Endothelial cell of umbilical vein (primary cell): ENCODE data around the gene PCBD1. TPM values are rescaled to one million over a fixed set of nuclear protein-coding genes. Genes with fewer than 3 reads are reported as not detected.

ENCODE experiments used
- BruUV-seq: library from RNA; stranded (reverse); fragments of 400-500 nt; replicated peaks from 2 replicates; lab custom pipeline; 2021; lab: Mats Ljungman, UMichigan
- CTCF ChIA-PET: fragments of 300-600, 350-600 bp; sonication (Branson Sonifier 250); formaldehyde crosslinking; loops from one replicate; lab custom pipeline; 2021; ENCODE audit warnings: antibody characterized with exemption, inconsistent platforms; lab: Charles Lee
- POLR2A ChIA-PET: fragments of 300-600, 350-600 bp; sonication (Branson Sonifier 250); formaldehyde crosslinking; loops from one replicate; lab custom pipeline; 2021; ENCODE audit warnings: antibody characterized with exemption, inconsistent platforms; lab: Charles Lee
- DNase-seq: peaks from one replicate; pipeline ENCODE4 v3.0.0-alpha.2; 2011; ENCODE audit warnings: low read depth, low spot score
- FAIRE-seq: peaks from 2 replicates; lab custom pipeline; 2011; peaks lifted over from hg19 to GRCh38; lab: Jason Lieb, UNC
- H2AFZ ChIP-seq: 2 replicates; pipeline ENCODE4 v1.6.0; 2012; ENCODE audit warnings: low read depth, low read length, control low read depth, inconsistent platforms
- H3K27ac ChIP-seq: 2 replicates; pipeline ENCODE4 v1.5.1; 2011; ENCODE audit warnings: low read depth, mild to moderate bottlenecking, control low read depth, low read length, moderate library complexity; ENCODE audit not compliant: insufficient read depth
- H3K27me3 ChIP-seq, 2 experiments: 2 replicates each; pipeline versions ENCODE4 v1.6.0 to v1.6.1; 2011; ENCODE audit warnings: low read length in 2 of 2, mixed read lengths in 1 of 2; ENCODE audit not compliant: control insufficient read depth in 2 of 2, insufficient read depth in 2 of 2
- H3K36me3 ChIP-seq, 2 experiments: 2 replicates in 1 of 2; 3 replicates in 1 of 2; pipeline ENCODE4 v1.5.1; 2011; ENCODE audit warnings: low read length in 2 of 2, mild to moderate bottlenecking in 1 of 2, moderate library complexity in 1 of 2; ENCODE audit not compliant: control insufficient read depth in 2 of 2, insufficient read depth in 2 of 2; ENCODE audit errors: extremely low read depth in 1 of 2
- H3K4me1 ChIP-seq: 3 replicates; pipeline ENCODE4 v1.5.1; 2011; ENCODE audit warnings: mild to moderate bottlenecking, low read length; ENCODE audit not compliant: control insufficient read depth, insufficient read depth; ENCODE audit errors: extremely low read depth
- H3K4me2 ChIP-seq: 2 replicates; pipeline ENCODE4 v1.6.1; 2011; ENCODE audit warnings: low read length, control low read depth, mixed read lengths; ENCODE audit not compliant: insufficient read depth
- H3K4me3 ChIP-seq, 3 experiments: fragments of 200-600 bp in 1 of 3; sonication (generic), shearing (Covaris generic) in 1 of 3; replicated peaks in 1 of 3; 2 replicates each; pipeline ENCODE4 v1.5.1; 2011 to 2016; ENCODE audit warnings: control low read depth in 3 of 3, low read length in 3 of 3, mild to moderate bottlenecking in 2 of 3, inconsistent platforms in 1 of 3, low read depth in 1 of 3, moderate library complexity in 1 of 3; ENCODE audit not compliant: insufficient read depth in 1 of 3
- H3K79me2 ChIP-seq: 2 replicates; pipeline ENCODE4 v1.6.0; 2012; ENCODE audit warnings: low read length, inconsistent platforms; ENCODE audit not compliant: control insufficient read depth, insufficient read depth
- H3K9ac ChIP-seq: replicated peaks from 2 replicates; pipeline ENCODE3; 2011; ENCODE audit warnings: low read length, control low read depth; ENCODE audit not compliant: insufficient read depth; ENCODE audit errors: extremely low read depth
- H3K9me1 ChIP-seq: replicated peaks from 3 replicates; pipeline ENCODE4 v1.6.0; 2011; ENCODE audit warnings: mild to moderate bottlenecking, low read length; ENCODE audit not compliant: control insufficient read depth, insufficient read depth; ENCODE audit errors: extremely low read depth
- H3K9me3 ChIP-seq: replicated peaks from 2 replicates; pipeline ENCODE4 v1.5.1; 2012; ENCODE audit warnings: low read length, inconsistent platforms; ENCODE audit not compliant: control insufficient read depth, insufficient read depth
- H4K20me1 ChIP-seq: replicated peaks from 2 replicates; pipeline ENCODE3; 2011; ENCODE audit warnings: mild to moderate bottlenecking, low read length; ENCODE audit not compliant: control insufficient read depth, insufficient read depth; ENCODE audit errors: extremely low read depth
- EZH2 ChIP-seq: IDR thresholded peaks from 2 replicates; pipeline ENCODE4 v1.6.1; 2012; ENCODE audit warnings: borderline replicate concordance, low read depth, mild to moderate bottlenecking, moderate library complexity, low read length, inconsistent platforms; ENCODE audit not compliant: severe bottlenecking
- FOS ChIP-seq: IDR thresholded peaks from 2 replicates; pipeline ENCODE4 v1.6.1; 2011; ENCODE audit warnings: mild to moderate bottlenecking, low read length, moderate library complexity, borderline replicate concordance; ENCODE audit not compliant: insufficient read depth
- GATA2 ChIP-seq: IDR thresholded peaks from 2 replicates; pipeline ENCODE4 v1.7.0; 2011; ENCODE audit warnings: low read depth, mild to moderate bottlenecking, moderate library complexity, mixed read lengths, low read length; ENCODE audit not compliant: insufficient read length, insufficient read depth
- JUN ChIP-seq: IDR thresholded peaks from 2 replicates; pipeline ENCODE4 v1.6.1; 2011; ENCODE audit warnings: borderline replicate concordance, low read depth; ENCODE audit not compliant: insufficient read length, insufficient read depth
- MYC ChIP-seq: IDR thresholded peaks from one replicate; pipeline ENCODE4 v1.6.1; 2011; ENCODE audit warnings: mild to moderate bottlenecking, low read depth, low read length
- POLR2A ChIP-seq: IDR thresholded peaks from 2 replicates; pipeline ENCODE4 v1.6.1; 2012; ENCODE audit warnings: low read depth, mild to moderate bottlenecking, control low read depth, low read length
- POLR2AphosphoS5 ChIP-seq: IDR thresholded peaks from 2 replicates; pipeline ENCODE4 v1.6.1; 2012; ENCODE audit warnings: low read depth, mild to moderate bottlenecking, control low read depth, low read length, moderate library complexity; ENCODE audit not compliant: insufficient read depth
- dilution Hi-C: fragments of 300-500 bp; cut with MboI; formaldehyde crosslinking; loops from one replicate; pipeline ENCODE4 v1.15.0; 2019; ENCODE audit warnings: low sequenced_read_pairs; ENCODE audit not compliant: extremely low pct_ligation_motif_present
- intact Hi-C: fragments of 100-400 bp; cut with micrococcal nuclease; formaldehyde crosslinking; loops from one replicate; pipeline ENCODE4 v1.10.0; 2022
- polyA plus RNA-seq, 4 experiments: library from polyadenylated mRNA; depleted of rRNA in 3 of 4; stranded (reverse) in 3 of 4; unstranded in 1 of 4; fragments of >200 nt; gene quantifications; 2 replicates each; pipeline versions ENCODE4 v1.2.1 to v1.2.3, GENCODE V29; 2011 to 2012; ENCODE audit warnings: missing spikeins in 1 of 4
- total RNA-seq: library from RNA; stranded (reverse); gene quantifications from 2 replicates; pipeline ENCODE4 v1.2.3, GENCODE V29; 2021
- TF ChIP-seq, protein P1 (sequence below), 2 donors: IDR thresholded peaks; 1 replicate in 1 of 2; 2 replicates in 1 of 2; pipeline ENCODE4 v1.5.1; 2011; ENCODE audit warnings: low read length in 2 of 2, mild to moderate bottlenecking in 2 of 2, moderate library complexity in 2 of 2, control low read depth in 1 of 2, inconsistent platforms in 1 of 2, low read depth in 1 of 2; ENCODE audit not compliant: insufficient read depth in 1 of 2; ENCODE audit errors: extremely low read depth in 1 of 2
- TF ChIP-seq, protein P2 (sequence below): IDR thresholded peaks from 2 replicates; pipeline ENCODE4 v1.6.1; 2011; ENCODE audit not compliant: insufficient read depth, insufficient read length

PCBD1 gene
- total and polyA plus RNA-seq, 2 donors (not counting 3 experiments of a cell fraction or from before 2014, with no cell fraction given): 95.7 to 113 TPM

DNA sequence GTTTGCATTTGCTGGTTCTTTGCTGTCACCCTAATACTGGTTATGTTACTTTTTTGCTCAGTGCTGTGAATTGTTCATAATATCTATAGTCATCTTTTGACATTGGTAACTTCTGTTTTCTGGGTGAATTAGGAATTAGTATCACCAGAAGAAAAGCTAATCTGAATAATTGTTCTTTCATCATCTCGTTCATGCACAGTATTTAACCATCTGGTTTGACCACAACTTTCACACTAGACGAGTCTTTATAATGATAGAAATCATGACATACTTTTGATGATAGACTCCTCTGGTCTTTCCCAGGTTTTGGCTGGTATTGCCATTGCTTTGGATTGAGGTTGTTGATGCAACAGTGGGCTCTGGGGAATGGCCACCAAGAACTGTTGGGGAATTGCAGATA lies 47.5 kb downstream of the PCBD1 start:
- Histone ChIP-seq H3K9ac (no peak overlapping the region), H3K36me3 (peaks cover 2 to 6% of the 10 kb centered on the region in 2 experiments), H3K9me1 (no peaks in the 10 kb centered on the region), H3K27ac (no peak overlapping the region), H3K27me3 (no peaks in the 10 kb centered on the region), H3K4me3 (no peak overlapping the region), H3K4me2 (no peak overlapping the region), H4K20me1 (no peaks in the 10 kb centered on the region), H2AFZ (no peak overlapping the region), H3K4me1 (no peaks in the 10 kb centered on the region), H3K79me2 (peaks cover 15% of the 10 kb centered on the region), H3K9me3 (no peaks in the 10 kb centered on the region)
- POLR2A ChIA-PET: no interaction called here
- TF ChIP-seq JUN: no peak
- TF ChIP-seq GATA2: no peak
- TF ChIP-seq, protein P1, sequence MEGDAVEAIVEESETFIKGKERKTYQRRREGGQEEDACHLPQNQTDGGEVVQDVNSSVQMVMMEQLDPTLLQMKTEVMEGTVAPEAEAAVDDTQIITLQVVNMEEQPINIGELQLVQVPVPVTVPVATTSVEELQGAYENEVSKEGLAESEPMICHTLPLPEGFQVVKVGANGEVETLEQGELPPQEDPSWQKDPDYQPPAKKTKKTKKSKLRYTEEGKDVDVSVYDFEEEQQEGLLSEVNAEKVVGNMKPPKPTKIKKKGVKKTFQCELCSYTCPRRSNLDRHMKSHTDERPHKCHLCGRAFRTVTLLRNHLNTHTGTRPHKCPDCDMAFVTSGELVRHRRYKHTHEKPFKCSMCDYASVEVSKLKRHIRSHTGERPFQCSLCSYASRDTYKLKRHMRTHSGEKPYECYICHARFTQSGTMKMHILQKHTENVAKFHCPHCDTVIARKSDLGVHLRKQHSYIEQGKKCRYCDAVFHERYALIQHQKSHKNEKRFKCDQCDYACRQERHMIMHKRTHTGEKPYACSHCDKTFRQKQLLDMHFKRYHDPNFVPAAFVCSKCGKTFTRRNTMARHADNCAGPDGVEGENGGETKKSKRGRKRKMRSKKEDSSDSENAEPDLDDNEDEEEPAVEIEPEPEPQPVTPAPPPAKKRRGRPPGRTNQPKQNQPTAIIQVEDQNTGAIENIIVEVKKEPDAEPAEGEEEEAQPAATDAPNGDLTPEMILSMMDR (IDR thresholded peaks at IDR 0.05; ENCODE audit: extremely low read depth in 1 of 2, insufficient read depth in 1 of 2, low read depth in 1 of 2, low read length in 2 of 2): no peak
- TF ChIP-seq, protein P2, sequence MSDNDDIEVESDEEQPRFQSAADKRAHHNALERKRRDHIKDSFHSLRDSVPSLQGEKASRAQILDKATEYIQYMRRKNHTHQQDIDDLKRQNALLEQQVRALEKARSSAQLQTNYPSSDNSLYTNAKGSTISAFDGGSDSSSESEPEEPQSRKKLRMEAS: no peak
- TF ChIP-seq FOS: no peak
- TF ChIP-seq POLR2AphosphoS5: no peak
- TF ChIP-seq EZH2: no peak
- TF ChIP-seq POLR2A: no peak
- no peak for TF ChIP-seq MYC
- dilution Hi-C loops: no loop called here
- FAIRE-seq (no peak), DNase-seq (no peak)
- intact Hi-C loops: no loop called here
- BruUV-seq: no TSS peak
- CTCF ChIA-PET: no interaction called here
